ENCODE results near the gene FEN1. TPM values are rescaled to one million over a fixed set of nuclear protein-coding genes. Genes with fewer than 3 reads are reported as not detected.

Gene FEN1
- total RNA-seq, 1 donor from 2014 or later, result 13.8 TPM

GRCh38 chr11:61841636-61842527 lies 49.2 kb downstream of the FEN1 start:
- Mint-ChIP-seq H3K4me3 (ENCODE audit: unreplicated experiment) (no peak overlapping the region), H3K27me3 (ENCODE audit: low read depth, unreplicated experiment) (no peaks in the 10 kb centered on the region), H3K27ac (ENCODE audit: unreplicated experiment) (no peak overlapping the region), H3K4me1 (ENCODE audit: low read depth, unreplicated experiment) (no peaks in the 10 kb centered on the region), H3K9me3 (ENCODE audit: unreplicated experiment) (no peaks in the 10 kb centered on the region), H3K36me3 (ENCODE audit: low read depth, unreplicated experiment) (peaks cover 35% of the 10 kb centered on the region)
- Histone ChIP-seq H3K79me2 (ENCODE audit: insufficient read depth, low read length) (peaks cover 5% of the 10 kb centered on the region), H3K36me3 (ENCODE audit: insufficient read depth, low read length) (peaks cover 39% of the 10 kb centered on the region), H3K4me3 (ENCODE audit: insufficient read depth, low read depth, low read length) (no peak overlapping the region), H2AFZ (ENCODE audit: low read depth, low read length) (no peak overlapping the region), H3K9me3 (ENCODE audit: insufficient read depth, low read depth, low read length) (no peaks in the 10 kb centered on the region), H3K4me1 (ENCODE audit: insufficient read depth, low read length) (no peaks in the 10 kb centered on the region), H4K20me1 (ENCODE audit: insufficient read depth, low read length) (peaks cover 60% of the 10 kb centered on the region), H3K27ac (ENCODE audit: low read depth, low read length) (no peak overlapping the region), H3K27me3 (ENCODE audit: insufficient read depth, low read length) (no peaks in the 10 kb centered on the region), H3K4me2 (ENCODE audit: low read length) (no peak overlapping the region), H3K9ac (ENCODE audit: low read length) (no peak overlapping the region)
- FAIRE-seq (no peak), DNase-seq (ENCODE audit: low read depth) (no peak)
- no peak for TF ChIP-seq CTCF (IDR thresholded peaks at IDR 0.05; ENCODE audit: insufficient read depth, low read depth, low read length)
- no peak for TF ChIP-seq EZH2 (IDR thresholded peaks at IDR 0.05; ENCODE audit: insufficient read depth, low read length)

GRCh38 chr11:61842528-61842820 lies 49.8 kb downstream of the FEN1 start:
- Histone ChIP-seq H3K27ac (ENCODE audit: low read depth, low read length) (no peak overlapping the region), H3K27me3 (ENCODE audit: insufficient read depth, low read length) (no peaks in the 10 kb centered on the region), H3K4me1 (ENCODE audit: insufficient read depth, low read length) (no peaks in the 10 kb centered on the region), H3K4me2 (ENCODE audit: low read length) (no peak overlapping the region), H3K4me3 (ENCODE audit: insufficient read depth, low read depth, low read length) (no peak overlapping the region), H3K79me2 (ENCODE audit: insufficient read depth, low read length) (no peaks in the 10 kb centered on the region), H3K36me3 (ENCODE audit: insufficient read depth, low read length) (peaks cover 43% of the 10 kb centered on the region), H2AFZ (ENCODE audit: low read depth, low read length) (no peak overlapping the region), H4K20me1 (ENCODE audit: insufficient read depth, low read length) (peaks cover 58% of the 10 kb centered on the region), H3K9me3 (ENCODE audit: insufficient read depth, low read depth, low read length) (no peaks in the 10 kb centered on the region), H3K9ac (ENCODE audit: low read length) (no peak overlapping the region)
- no peak overlapping the region for H3K27ac Mint-ChIP-seq (ENCODE audit: unreplicated experiment)
- FAIRE-seq (no peak), DNase-seq (ENCODE audit: low read depth) (no peak)
- no peak for TF ChIP-seq EZH2 (IDR thresholded peaks at IDR 0.05; ENCODE audit: insufficient read depth, low read length)
- no peaks in the 10 kb centered on the region for H3K27me3 Mint-ChIP-seq (ENCODE audit: low read depth, unreplicated experiment)
- no peak overlapping the region for H3K4me3 Mint-ChIP-seq (ENCODE audit: unreplicated experiment)
- no peaks in the 10 kb centered on the region for H3K4me1 Mint-ChIP-seq (ENCODE audit: low read depth, unreplicated experiment)
- H3K9me3 Mint-ChIP-seq (ENCODE audit: unreplicated experiment), result no peaks in the 10 kb centered on the region
- peaks cover 35% of the 10 kb centered on the region for H3K36me3 Mint-ChIP-seq (ENCODE audit: low read depth, unreplicated experiment)

- Histone ChIP-seq H3K4me2 (ENCODE audit: low read length) (no peak overlapping the region), H4K20me1 (ENCODE audit: insufficient read depth, low read length) (peaks cover 52% of the 10 kb centered on the region), H3K36me3 (ENCODE audit: insufficient read depth, low read length) (peaks cover 58% of the 10 kb centered on the region), H3K27me3 (ENCODE audit: insufficient read depth, low read length) (no peaks in the 10 kb centered on the region), H3K9me3 (ENCODE audit: insufficient read depth, low read depth, low read length) (no peaks in the 10 kb centered on the region), H2AFZ (ENCODE audit: low read depth, low read length) (no peak overlapping the region), H3K9ac (ENCODE audit: low read length) (no peak overlapping the region), H3K4me3 (ENCODE audit: insufficient read depth, low read depth, low read length) (no peak overlapping the region), H3K27ac (ENCODE audit: low read depth, low read length) (no peak overlapping the region), H3K4me1 (ENCODE audit: insufficient read depth, low read length) (no peaks in the 10 kb centered on the region), H3K79me2 (ENCODE audit: insufficient read depth, low read length) (no peaks in the 10 kb centered on the region)
- FAIRE-seq (no peak), DNase-seq (ENCODE audit: low read depth) (no peak)
- no peaks in the 10 kb centered on the region for H3K4me1 Mint-ChIP-seq (ENCODE audit: low read depth, unreplicated experiment)
- no peaks in the 10 kb centered on the region for H3K9me3 Mint-ChIP-seq (ENCODE audit: unreplicated experiment)
- peaks cover 31% of the 10 kb centered on the region for H3K36me3 Mint-ChIP-seq (ENCODE audit: low read depth, unreplicated experiment)
- TF ChIP-seq EZH2 (IDR thresholded peaks at IDR 0.05; ENCODE audit: insufficient read depth, low read length) (no peak), CTCF (IDR thresholded peaks at IDR 0.05; ENCODE audit: insufficient read depth, low read depth, low read length) (no peak)
- no peak overlapping the region for H3K4me3 Mint-ChIP-seq (ENCODE audit: unreplicated experiment)
- H3K27me3 Mint-ChIP-seq (ENCODE audit: low read depth, unreplicated experiment), result no peaks in the 10 kb centered on the region
- no peak overlapping the region for H3K27ac Mint-ChIP-seq (ENCODE audit: unreplicated experiment)
These were observed 52.3 kb downstream of the FEN1 start for GRCh38 chr11:61844909-61845565.
